Measurements from ENCODE around the gene ZNF469. TPM values are rescaled to one million over a fixed set of nuclear protein-coding genes. Genes with fewer than 3 reads are reported as not detected.

ZNF469 gene
- total RNA-seq, 2 donors from 2014 or later = 0.17 to 0.40 TPM

DNA sequence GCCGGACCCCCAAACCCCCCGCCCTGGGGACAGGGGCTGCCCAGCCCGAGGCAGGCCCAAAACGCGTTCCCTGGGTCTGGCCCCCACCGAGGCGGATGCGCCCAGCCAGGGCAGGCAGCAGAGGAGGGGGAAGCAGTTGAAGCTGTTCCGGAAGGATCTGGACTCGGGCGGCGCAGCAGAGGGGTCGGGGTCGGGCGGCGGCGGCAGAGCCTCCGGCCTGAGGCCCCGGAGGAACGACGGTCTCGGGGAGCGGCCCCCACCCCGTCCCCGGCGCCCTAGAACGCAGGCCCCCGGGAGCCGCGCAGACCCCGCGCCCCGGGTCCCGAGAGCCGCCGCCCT, 47.4 kb downstream of the ZNF469 start:
- TF ChIP-seq, protein P1, sequence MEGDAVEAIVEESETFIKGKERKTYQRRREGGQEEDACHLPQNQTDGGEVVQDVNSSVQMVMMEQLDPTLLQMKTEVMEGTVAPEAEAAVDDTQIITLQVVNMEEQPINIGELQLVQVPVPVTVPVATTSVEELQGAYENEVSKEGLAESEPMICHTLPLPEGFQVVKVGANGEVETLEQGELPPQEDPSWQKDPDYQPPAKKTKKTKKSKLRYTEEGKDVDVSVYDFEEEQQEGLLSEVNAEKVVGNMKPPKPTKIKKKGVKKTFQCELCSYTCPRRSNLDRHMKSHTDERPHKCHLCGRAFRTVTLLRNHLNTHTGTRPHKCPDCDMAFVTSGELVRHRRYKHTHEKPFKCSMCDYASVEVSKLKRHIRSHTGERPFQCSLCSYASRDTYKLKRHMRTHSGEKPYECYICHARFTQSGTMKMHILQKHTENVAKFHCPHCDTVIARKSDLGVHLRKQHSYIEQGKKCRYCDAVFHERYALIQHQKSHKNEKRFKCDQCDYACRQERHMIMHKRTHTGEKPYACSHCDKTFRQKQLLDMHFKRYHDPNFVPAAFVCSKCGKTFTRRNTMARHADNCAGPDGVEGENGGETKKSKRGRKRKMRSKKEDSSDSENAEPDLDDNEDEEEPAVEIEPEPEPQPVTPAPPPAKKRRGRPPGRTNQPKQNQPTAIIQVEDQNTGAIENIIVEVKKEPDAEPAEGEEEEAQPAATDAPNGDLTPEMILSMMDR (IDR thresholded peaks at IDR 0.05) = no peak
- intact Hi-C loops (cut with DNase I) = loop anchor here (10.0 kb wide), 1 partner anchor 235 kb away; no protein-coding TSS in a partner anchor
- no peak overlapping the region for H3K27ac ChIP-seq
- no peaks in the 10 kb centered on the region for H3K4me1 ChIP-seq
- H3K9me3 ChIP-seq = no peaks in the 10 kb centered on the region
- H3K27me3 ChIP-seq = peaks cover 17% of the 10 kb centered on the region
- peak overlapping the region; percentile 35 for H3K4me3 ChIP-seq
- H3K36me3 ChIP-seq = no peaks in the 10 kb centered on the region
- H3K9ac ChIP-seq (ENCODE audit: low read depth in 2 of 2, low read length in 2 of 2) = peak overlapping the region in 1 of 2 donors; percentile 66
- DNase-seq = no peak

DNA sequence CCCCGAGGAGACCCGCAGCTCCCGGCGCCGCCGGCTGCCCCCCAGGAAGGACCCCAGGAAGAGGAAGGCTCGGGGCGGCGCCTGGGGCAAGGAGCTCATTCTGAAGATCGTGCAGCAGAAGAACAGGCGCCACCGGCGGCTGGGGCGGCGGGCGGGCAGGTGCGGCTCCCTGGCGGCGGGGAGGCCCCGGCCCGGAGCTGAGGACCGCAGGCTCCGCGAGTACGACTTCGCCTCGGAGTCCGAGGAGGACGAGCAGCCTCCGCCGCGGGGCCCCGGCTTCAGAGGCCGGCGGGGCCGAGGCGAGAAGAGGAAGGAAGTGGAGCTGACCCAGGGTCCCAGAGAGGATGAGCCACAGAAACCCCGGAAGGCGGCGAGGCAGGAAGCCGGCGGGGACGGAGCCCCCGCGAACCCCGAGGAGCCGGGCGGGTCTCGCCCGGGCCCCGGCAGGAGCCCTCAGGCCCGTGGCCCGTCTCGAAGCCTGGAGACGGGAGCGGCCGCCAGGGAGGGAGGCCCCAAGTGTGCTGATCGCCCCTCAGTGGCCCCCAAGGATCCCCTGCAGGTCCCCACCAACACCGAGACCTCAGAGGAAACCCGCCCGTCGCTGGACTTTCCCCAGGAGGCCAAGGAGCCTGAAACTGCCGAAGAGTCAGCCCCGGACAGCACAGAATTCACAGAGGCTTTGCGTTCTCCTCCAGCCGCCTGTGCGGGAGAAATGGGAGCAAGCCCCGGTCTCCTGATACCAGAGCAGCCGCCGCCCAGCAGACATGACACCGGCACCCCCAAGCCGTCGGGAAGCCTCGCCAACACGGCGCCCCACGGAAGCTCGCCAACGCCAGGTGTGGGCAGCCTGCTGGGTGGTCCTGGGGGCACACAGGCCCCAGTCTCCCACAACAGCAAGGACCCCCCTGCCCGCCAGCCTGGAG, 48.0 kb downstream of the ZNF469 start:
- Histone ChIP-seq H3K27ac (no peak overlapping the region), H3K9me3 (no peaks in the 10 kb centered on the region), H3K4me1 (no peaks in the 10 kb centered on the region), H3K9ac (ENCODE audit: low read depth in 2 of 2, low read length in 2 of 2) (peak overlapping the region; percentile 12 to 66), H3K27me3 (peaks cover 17% of the 10 kb centered on the region), H3K4me3 (peak overlapping the region; percentile 35), H3K36me3 (no peaks in the 10 kb centered on the region)
- TF ChIP-seq, protein P1 (IDR thresholded peaks at IDR 0.05) = no peak
- intact Hi-C loops (cut with DNase I) = loop anchor here (10.0 kb wide), 1 partner anchor 236 kb away; no protein-coding TSS in a partner anchor
- DNase-seq = no peak

DNA sequence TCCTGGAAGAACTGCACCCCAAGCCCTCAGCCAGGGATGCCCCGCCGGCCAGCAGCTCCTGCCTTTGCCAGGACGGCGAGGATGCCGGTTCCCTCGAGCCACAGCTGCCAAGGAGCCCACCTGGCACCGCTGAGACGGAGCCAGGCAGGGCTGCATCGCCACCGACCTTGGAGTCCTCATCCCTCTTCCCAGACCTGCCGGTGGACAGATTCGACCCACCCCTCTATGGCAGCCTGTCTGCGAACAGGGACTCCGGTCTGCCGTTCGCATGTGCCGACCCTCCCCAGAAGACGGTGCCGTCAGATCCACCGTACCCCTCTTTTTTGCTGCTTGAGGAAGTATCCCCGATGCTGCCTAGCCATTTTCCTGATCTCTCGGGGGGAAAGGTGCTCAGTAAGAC, 48.9 kb downstream of the ZNF469 start:
- intact Hi-C loops (cut with DNase I) = loop anchor here (10.0 kb wide), 1 partner anchor 237 kb away; no protein-coding TSS in a partner anchor
- Histone ChIP-seq H3K4me3 (no peak overlapping the region), H3K27me3 (peaks cover 17% of the 10 kb centered on the region), H3K36me3 (no peaks in the 10 kb centered on the region), H3K27ac (no peak overlapping the region), H3K9me3 (no peaks in the 10 kb centered on the region), H3K4me1 (no peaks in the 10 kb centered on the region), H3K9ac (ENCODE audit: low read depth in 2 of 2, low read length in 2 of 2) (peak overlapping the region in 1 of 2 donors; percentile 12)
- DNase-seq = no peak
- TF ChIP-seq, protein P1 (IDR thresholded peaks at IDR 0.05) = no peak

DNA sequence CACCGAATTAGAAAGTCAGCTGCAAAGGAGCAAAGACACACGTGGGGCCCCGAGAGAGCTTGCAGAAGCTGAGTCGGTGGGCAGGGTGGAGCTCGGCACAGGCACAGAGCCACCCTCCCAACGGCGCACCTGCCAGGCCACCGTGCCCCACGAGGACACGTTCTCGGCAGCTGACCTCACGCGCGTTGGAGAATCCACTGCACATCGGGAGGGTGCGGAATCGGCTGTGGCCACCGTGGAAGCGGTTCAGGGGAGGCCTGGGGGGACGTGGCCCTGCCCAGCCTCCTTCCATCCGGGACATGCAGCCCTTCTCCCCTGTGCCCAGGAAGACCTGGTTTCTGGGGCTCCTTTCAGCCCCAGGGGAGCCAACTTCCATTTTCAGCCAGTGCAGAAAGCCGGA, 49.4 kb downstream of the ZNF469 start:
- Histone ChIP-seq H3K27ac (no peak overlapping the region), H3K4me1 (no peaks in the 10 kb centered on the region), H3K36me3 (no peaks in the 10 kb centered on the region), H3K4me3 (no peak overlapping the region), H3K9ac (ENCODE audit: low read depth in 2 of 2, low read length in 2 of 2) (no peak overlapping the region), H3K9me3 (no peaks in the 10 kb centered on the region), H3K27me3 (peaks cover 17% of the 10 kb centered on the region)
- TF ChIP-seq, protein P1 (IDR thresholded peaks at IDR 0.05) = no peak
- DNase-seq = no peak
- intact Hi-C loops (cut with DNase I) = loop anchor here (10.0 kb wide), 1 partner anchor 237 kb away; no protein-coding TSS in a partner anchor

Other genes starting within 250 kb of the ZNF469 start
- 10 to 100 TPM in 1 of 2 donors, 1 to 10 TPM in 1; 6.6 to 12.5 TPM for gene ZFPM1, start 70.3 kb downstream of the ZNF469 start, total RNA-seq
- gene ZC3H18, start 187.4 kb downstream of the ZNF469 start, total RNA-seq = 10 to 100 TPM; 31.9 to 66.3 TPM

All from colonic mucosa (tissue), 4 donors.